Measurements from ENCODE around the gene RSAD2.

RSAD2 gene

DNA sequence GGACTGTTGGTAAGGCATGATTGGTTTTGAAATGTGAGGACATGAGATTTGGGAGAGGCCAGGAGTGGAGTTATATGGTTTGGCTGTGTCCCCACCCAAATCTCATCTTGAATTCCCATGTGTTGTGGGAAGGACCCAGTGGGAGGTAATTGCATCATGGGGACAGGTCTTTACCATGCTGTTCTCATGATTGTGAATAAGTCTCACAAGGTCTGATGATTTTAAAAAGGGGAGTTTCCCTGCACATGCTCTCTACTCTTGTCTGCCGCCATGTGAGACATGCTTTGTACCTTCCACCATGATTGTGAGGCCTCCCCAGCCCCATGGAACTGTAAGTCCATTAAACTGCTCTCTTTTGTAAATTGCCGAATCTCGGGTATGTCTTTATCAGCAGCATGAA lies 17.3 kb upstream of the RSAD2 start (continued):
- TF ChIP-seq, protein P1, sequence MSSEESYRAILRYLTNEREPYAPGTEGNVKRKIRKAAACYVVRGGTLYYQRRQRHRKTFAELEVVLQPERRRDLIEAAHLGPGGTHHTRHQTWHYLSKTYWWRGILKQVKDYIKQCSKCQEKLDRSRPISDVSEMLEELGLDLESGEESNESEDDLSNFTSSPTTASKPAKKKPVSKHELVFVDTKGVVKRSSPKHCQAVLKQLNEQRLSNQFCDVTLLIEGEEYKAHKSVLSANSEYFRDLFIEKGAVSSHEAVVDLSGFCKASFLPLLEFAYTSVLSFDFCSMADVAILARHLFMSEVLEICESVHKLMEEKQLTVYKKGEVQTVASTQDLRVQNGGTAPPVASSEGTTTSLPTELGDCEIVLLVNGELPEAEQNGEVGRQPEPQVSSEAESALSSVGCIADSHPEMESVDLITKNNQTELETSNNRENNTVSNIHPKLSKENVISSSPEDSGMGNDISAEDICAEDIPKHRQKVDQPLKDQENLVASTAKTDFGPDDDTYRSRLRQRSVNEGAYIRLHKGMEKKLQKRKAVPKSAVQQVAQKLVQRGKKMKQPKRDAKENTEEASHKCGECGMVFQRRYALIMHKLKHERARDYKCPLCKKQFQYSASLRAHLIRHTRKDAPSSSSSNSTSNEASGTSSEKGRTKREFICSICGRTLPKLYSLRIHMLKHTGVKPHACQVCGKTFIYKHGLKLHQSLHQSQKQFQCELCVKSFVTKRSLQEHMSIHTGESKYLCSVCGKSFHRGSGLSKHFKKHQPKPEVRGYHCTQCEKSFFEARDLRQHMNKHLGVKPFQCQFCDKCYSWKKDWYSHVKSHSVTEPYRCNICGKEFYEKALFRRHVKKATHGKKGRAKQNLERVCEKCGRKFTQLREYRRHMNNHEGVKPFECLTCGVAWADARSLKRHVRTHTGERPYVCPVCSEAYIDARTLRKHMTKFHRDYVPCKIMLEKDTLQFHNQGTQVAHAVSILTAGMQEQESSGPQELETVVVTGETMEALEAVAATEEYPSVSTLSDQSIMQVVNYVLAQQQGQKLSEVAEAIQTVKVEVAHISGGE (tag by site-specific recombination; conservative IDR thresholded peaks at IDR 0.05; ENCODE audit: low read depth), result no peak
- TF ChIP-seq BCL11B (tag by site-specific recombination; IDR thresholded peaks at IDR 0.05; ENCODE audit: low read depth) (no peak), ZNF626 (tag by site-specific recombination; IDR thresholded peaks at IDR 0.05) (no peak), IKZF3 (tag by site-specific recombination; IDR thresholded peaks at IDR 0.05) (no peak), GLI4 (tag by site-specific recombination; IDR thresholded peaks at IDR 0.05) (no peak)
- TF ChIP-seq, protein P2, sequence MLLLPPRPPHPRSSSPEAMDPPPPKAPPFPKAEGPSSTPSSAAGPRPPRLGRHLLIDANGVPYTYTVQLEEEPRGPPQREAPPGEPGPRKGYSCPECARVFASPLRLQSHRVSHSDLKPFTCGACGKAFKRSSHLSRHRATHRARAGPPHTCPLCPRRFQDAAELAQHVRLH (tag by site-specific recombination; IDR thresholded peaks at IDR 0.05), result no peak

DNA sequence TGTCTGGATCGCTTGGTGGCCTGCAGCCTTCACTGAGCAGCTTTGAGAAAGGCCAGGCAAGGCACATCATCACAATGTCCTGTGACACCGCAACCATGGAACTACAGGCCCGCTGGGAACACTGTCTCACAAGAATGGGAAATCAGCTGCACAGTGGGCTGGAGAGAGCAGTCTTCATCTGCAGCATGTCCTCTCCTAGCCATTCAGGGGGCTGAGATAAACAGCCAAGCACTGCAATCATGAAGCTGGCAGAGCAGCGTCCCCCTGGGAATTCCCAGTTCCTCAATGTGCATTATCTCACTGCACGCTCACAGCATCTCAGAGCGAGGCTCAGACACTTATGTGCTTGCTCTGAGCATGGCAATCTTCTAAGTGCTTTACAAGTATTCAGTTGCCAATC lies 13.8 kb upstream of the RSAD2 start:
- peaks cover 0 to 5% of the 10 kb centered on the region in 2 experiments; a peak in 1 of 3 replicates for H3K36me3 ChIP-seq (ENCODE audit: control insufficient read depth in 2 of 2, insufficient read depth in 1 of 2, low read length in 2 of 2)
- no peak overlapping the region for H3K27ac ChIP-seq (ENCODE audit: extremely low read depth, low read depth, low read length)
- no peak overlapping the region for H3K4me3 ChIP-seq (ENCODE audit: low read depth, low read length)
- TF ChIP-seq, protein P3, sequence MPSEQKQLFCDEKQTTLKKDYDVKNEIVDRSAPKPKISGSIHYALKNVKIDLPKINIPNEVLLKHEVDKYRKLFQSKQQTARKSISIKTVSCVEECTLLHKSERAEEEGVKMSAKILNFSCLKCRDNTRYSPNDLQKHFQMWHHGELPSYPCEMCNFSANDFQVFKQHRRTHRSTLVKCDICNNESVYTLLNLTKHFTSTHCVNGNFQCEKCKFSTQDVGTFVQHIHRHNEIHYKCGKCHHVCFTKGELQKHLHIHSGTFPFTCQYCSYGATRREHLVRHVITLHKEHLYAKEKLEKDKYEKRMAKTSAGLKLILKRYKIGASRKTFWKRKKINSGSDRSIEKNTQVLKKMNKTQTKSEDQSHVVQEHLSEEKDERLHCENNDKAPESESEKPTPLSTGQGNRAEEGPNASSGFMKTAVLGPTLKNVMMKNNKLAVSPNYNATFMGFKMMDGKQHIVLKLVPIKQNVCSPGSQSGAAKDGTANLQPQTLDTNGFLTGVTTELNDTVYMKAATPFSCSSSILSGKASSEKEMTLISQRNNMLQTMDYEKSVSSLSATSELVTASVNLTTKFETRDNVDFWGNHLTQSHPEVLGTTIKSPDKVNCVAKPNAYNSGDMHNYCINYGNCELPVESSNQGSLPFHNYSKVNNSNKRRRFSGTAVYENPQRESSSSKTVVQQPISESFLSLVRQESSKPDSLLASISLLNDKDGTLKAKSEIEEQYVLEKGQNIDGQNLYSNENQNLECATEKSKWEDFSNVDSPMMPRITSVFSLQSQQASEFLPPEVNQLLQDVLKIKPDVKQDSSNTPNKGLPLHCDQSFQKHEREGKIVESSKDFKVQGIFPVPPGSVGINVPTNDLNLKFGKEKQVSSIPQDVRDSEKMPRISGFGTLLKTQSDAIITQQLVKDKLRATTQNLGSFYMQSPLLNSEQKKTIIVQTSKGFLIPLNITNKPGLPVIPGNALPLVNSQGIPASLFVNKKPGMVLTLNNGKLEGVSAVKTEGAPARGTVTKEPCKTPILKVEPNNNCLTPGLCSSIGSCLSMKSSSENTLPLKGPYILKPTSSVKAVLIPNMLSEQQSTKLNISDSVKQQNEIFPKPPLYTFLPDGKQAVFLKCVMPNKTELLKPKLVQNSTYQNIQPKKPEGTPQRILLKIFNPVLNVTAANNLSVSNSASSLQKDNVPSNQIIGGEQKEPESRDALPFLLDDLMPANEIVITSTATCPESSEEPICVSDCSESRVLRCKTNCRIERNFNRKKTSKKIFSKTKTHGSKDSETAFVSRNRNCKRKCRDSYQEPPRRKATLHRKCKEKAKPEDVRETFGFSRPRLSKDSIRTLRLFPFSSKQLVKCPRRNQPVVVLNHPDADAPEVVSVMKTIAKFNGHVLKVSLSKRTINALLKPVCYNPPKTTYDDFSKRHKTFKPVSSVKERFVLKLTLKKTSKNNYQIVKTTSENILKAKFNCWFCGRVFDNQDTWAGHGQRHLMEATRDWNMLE (tag by site-specific recombination; conservative IDR thresholded peaks at IDR 0.05; ENCODE audit: low read depth), result no peak
- TF ChIP-seq ZNF626 (tag by site-specific recombination; IDR thresholded peaks at IDR 0.05), result no peak
- no peak for TF ChIP-seq SALL2 (tag by site-specific recombination; IDR thresholded peaks at IDR 0.05; ENCODE audit: borderline replicate concordance)
- no peak for TF ChIP-seq ZNF16 (tag by site-specific recombination; IDR thresholded peaks at IDR 0.05; ENCODE audit: low read depth)
- no peak for TF ChIP-seq ZNF155 (tag by site-specific recombination; IDR thresholded peaks at IDR 0.05)
- TF ChIP-seq ZNF571 (tag by site-specific recombination; IDR thresholded peaks at IDR 0.05), result no peak
- no peak for TF ChIP-seq ZNF658 (tag by site-specific recombination; IDR thresholded peaks at IDR 0.05)
- TF ChIP-seq, protein P4, sequence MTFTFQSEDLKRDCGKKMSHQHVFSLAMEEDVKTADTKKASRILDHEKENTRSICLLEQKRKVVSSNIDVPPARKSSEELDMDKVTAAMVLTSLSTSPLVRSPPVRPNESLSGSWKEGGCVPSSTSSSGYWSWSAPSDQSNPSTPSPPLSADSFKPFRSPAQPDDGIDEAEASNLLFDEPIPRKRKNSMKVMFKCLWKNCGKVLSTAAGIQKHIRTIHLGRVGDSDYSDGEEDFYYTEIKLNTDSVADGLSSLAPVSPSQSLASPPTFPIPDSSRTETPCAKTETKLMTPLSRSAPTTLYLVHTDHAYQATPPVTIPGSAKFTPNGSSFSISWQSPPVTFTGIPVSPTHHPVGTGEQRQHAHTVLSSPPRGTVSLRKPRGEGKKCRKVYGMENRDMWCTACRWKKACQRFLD (tag by site-specific recombination; IDR thresholded peaks at IDR 0.05), result no peak
- TF ChIP-seq ZFP3 (tag by site-specific recombination; IDR thresholded peaks at IDR 0.05; ENCODE audit: low read depth), result no peak
- no peak for TF ChIP-seq ZNF311 (tag by site-specific recombination; IDR thresholded peaks at IDR 0.05; ENCODE audit: borderline replicate concordance)
- no peak for TF ChIP-seq SCRT1 (tag by site-specific recombination; IDR thresholded peaks at IDR 0.05; ENCODE audit: borderline replicate concordance)
- no peak for TF ChIP-seq ZNF791 (tag by site-specific recombination; IDR thresholded peaks at IDR 0.05)
- TF ChIP-seq ZNF514 (tag by site-specific recombination; IDR thresholded peaks at IDR 0.05), result no peak
- TF ChIP-seq ZNF529 (tag by site-specific recombination; IDR thresholded peaks at IDR 0.05; ENCODE audit: insufficient replicate concordance), result no peak
- TF ChIP-seq ZNF211 (tag by site-specific recombination; IDR thresholded peaks at IDR 0.05; ENCODE audit: low read depth), result no peak
- TF ChIP-seq ZNF433 (tag by site-specific recombination; IDR thresholded peaks at IDR 0.05; ENCODE audit: low read depth), result no peak
- no peak for TF ChIP-seq ZNF670 (tag by site-specific recombination; IDR thresholded peaks at IDR 0.05; ENCODE audit: low read depth)
- no peak for TF ChIP-seq ZFP37 (tag by site-specific recombination; IDR thresholded peaks at IDR 0.05)
- H3K4me1 ChIP-seq (ENCODE audit: control insufficient read depth, insufficient read depth, low read length), result no peaks in the 10 kb centered on the region
- POLR2A ChIA-PET, result no interaction called here
- CTCF ChIA-PET, result no interaction called here
- no peaks in the 10 kb centered on the region for H3K9me3 ChIP-seq (ENCODE audit: control insufficient read depth, insufficient read depth, low read depth, low read length)
